ENCODE measurements around the gene ALG14. TPM values are rescaled to one million over a fixed set of nuclear protein-coding genes. Genes with fewer than 3 reads are reported as not detected.

ALG14 gene
- total and polyA plus RNA-seq, 7 donors: 0.48 to 2.7 (median 2.1) TPM

DNA sequence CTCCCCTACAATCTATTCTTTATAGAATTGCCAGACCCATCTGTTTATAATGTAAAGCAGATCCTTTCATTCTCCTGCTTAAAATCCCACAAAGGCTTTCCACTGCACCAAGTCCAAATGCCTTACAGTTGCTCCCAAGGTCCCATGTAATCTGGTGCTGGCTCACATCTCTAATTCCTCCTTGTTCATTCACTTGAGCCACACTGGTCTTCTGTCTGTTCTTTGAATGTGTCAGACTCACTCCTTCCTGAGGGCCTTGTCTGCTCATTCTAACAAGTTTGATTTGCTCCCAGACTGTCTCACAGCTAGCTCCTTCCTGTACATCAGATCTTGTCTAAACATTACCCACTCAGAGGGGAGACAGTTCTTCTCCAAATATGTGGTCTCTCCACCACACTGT is 38.9 kb downstream of the ALG14 start:
- Histone ChIP-seq H3K27me3 (ENCODE audit: insufficient read depth in 3 of 3, low read length in 2 of 3) (no peaks in the 10 kb centered on the region), H3K4me1 (no peaks in the 10 kb centered on the region), H3K9me3 (peaks cover 4% of the 10 kb centered on the region), H3K27ac (no peak overlapping the region), H3K4me3 (no peak overlapping the region), H3K36me3 (ENCODE audit: insufficient read depth in 1 of 2, low read depth in 1 of 2) (no peaks in the 10 kb centered on the region)
- ATAC-seq: no peak
- TF ChIP-seq, protein P1, sequence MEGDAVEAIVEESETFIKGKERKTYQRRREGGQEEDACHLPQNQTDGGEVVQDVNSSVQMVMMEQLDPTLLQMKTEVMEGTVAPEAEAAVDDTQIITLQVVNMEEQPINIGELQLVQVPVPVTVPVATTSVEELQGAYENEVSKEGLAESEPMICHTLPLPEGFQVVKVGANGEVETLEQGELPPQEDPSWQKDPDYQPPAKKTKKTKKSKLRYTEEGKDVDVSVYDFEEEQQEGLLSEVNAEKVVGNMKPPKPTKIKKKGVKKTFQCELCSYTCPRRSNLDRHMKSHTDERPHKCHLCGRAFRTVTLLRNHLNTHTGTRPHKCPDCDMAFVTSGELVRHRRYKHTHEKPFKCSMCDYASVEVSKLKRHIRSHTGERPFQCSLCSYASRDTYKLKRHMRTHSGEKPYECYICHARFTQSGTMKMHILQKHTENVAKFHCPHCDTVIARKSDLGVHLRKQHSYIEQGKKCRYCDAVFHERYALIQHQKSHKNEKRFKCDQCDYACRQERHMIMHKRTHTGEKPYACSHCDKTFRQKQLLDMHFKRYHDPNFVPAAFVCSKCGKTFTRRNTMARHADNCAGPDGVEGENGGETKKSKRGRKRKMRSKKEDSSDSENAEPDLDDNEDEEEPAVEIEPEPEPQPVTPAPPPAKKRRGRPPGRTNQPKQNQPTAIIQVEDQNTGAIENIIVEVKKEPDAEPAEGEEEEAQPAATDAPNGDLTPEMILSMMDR (IDR thresholded peaks at IDR 0.05): no peak
- DNase-seq: no peak
- intact Hi-C loops (cut with DNase I): loop anchor here in 1 of 2 donors (10.0 kb wide), 1 partner anchor 69 kb away; no protein-coding TSS in a partner anchor

DNA sequence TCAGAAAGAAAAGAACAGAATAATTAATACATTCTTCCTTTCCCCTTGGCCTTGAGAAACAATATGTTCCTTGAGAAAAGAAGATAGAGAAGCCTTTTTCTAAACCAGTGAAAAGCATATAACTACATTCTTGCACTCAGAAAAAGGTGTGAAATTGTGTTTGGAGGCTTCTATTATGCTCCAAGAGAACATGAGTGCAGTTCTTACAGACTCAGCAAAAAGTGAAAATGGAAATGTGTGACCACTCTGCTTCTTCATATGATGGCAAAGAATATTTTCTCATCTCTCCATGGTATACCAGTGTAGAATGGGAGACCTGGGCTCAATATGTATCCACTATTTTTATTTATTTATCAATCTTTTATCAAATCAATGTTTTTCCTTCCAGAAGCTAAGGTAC is 43.2 kb downstream of the ALG14 start:
- H3K27ac ChIP-seq: no peak overlapping the region
- peaks cover 6% of the 10 kb centered on the region for H3K9me3 ChIP-seq
- no peak overlapping the region for H3K4me3 ChIP-seq
- ATAC-seq (no peak), DNase-seq (no peak)
- TF ChIP-seq, protein P1 (IDR thresholded peaks at IDR 0.05): no peak
- H3K36me3 ChIP-seq (ENCODE audit: insufficient read depth in 1 of 2, low read depth in 1 of 2): peaks cover 8 to 18% of the 10 kb centered on the region in 2 donors
- intact Hi-C loops (cut with DNase I): no loop called here
- H3K27me3 ChIP-seq (ENCODE audit: insufficient read depth in 3 of 3, low read length in 2 of 3): no peaks in the 10 kb centered on the region
- H3K4me1 ChIP-seq: no peaks in the 10 kb centered on the region

DNA sequence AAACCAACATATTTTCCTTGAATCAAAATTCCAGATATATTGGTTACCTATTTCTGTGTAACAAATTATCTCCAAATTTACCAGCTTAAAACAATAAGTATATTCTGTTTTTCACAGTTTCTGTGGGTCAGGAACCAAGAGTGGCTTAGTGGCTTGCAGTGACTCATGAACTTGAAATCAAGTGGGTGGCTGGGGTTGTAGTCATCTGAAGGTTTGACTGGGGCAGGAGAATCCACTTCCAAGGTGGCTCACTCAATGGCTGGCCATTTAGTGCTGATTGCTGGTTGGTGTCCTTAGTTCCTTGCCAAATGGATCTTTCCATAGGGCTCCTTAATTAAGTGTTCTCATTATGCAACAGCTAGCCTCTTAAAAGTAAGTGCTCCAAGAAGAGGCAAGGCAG is 43.8 kb downstream of the ALG14 start:
- H3K27ac ChIP-seq: no peak overlapping the region
- H3K36me3 ChIP-seq (ENCODE audit: insufficient read depth in 1 of 2, low read depth in 1 of 2): peaks cover 8 to 18% of the 10 kb centered on the region in 2 donors
- H3K4me3 ChIP-seq: no peak overlapping the region
- TF ChIP-seq, protein P1 (IDR thresholded peaks at IDR 0.05): no peak
- H3K9me3 ChIP-seq: peaks cover 6% of the 10 kb centered on the region
- H3K27me3 ChIP-seq (ENCODE audit: insufficient read depth in 3 of 3, low read length in 2 of 3): no peaks in the 10 kb centered on the region
- intact Hi-C loops (cut with DNase I): no loop called here
- no peaks in the 10 kb centered on the region for H3K4me1 ChIP-seq
- no peak for ATAC-seq
- no peak for DNase-seq

DNA sequence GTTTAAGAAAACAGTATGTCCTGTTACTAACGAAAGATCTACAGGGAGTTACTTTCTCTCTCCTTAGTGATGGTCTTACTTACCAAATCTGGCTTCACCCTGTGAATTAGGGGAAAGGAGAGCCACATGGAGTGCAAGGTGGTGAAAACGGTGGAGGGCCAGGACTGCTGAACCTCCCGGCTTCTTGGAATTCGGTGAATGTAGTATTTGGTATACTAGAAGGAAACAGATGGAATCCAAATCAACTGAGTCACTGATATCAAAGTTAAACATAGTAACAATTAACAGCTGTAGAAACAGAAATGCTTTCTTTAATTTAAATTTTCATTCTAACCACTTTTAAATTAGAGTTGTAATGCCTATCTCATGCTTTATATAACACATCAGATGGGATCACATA is 45.7 kb downstream of the ALG14 start:
- intact Hi-C loops (cut with DNase I): no loop called here
- Histone ChIP-seq H3K4me3 (no peak overlapping the region), H3K36me3 (ENCODE audit: insufficient read depth in 1 of 2, low read depth in 1 of 2) (peaks cover 8 to 18% of the 10 kb centered on the region in 2 donors), H3K27ac (no peak overlapping the region), H3K4me1 (peaks cover 5% of the 10 kb centered on the region), H3K27me3 (ENCODE audit: insufficient read depth in 3 of 3, low read length in 2 of 3) (no peaks in the 10 kb centered on the region), H3K9me3 (peaks cover 6% of the 10 kb centered on the region)
- ATAC-seq (no peak), DNase-seq (no peak)
- TF ChIP-seq, protein P1 (IDR thresholded peaks at IDR 0.05): no peak
- WGBS, 3 donors: 76 to 81% (median 79%) methylated on average over 4 of the region's 4 CpGs

DNA sequence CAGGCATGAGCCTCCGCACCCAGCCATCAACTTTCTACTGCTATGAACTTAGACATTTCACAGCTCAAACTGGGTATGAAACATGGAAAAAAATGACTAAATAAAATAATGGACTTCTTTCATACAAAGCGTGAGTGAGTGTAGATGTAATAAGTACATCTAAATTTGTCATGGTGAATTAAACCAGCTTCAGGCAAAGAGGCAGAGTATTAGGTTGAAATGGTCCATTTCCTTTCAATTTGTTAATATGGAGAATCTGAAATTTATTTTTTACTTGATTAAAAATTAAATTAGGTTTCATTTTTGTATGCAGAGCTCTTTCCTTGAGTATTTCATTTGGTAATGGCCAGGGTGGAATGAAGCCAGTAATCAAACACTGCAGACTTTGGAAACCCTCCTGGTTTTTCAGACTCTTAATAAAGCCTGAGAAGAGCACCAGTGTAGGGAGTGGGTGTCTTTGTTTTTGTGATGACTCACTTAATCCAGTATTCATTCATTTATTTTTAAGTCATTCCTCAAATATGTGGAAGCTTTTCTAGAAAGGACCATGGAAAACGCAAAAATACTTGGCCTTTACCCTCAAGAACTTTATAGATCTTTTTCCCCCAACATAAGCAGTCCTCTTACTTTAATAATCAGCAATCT is 49.2 kb downstream of the ALG14 start:
- peaks cover 8 to 18% of the 10 kb centered on the region in 2 donors for H3K36me3 ChIP-seq (ENCODE audit: insufficient read depth in 1 of 2, low read depth in 1 of 2)
- peak in 2 of 4 donors; percentile 42 to 49 for ATAC-seq
- TF ChIP-seq, protein P1 (IDR thresholded peaks at IDR 0.05): no peak
- H3K9me3 ChIP-seq: no peaks in the 10 kb centered on the region
- DNase-seq: no peak
- no peak overlapping the region for H3K4me3 ChIP-seq
- H3K27me3 ChIP-seq (ENCODE audit: insufficient read depth in 3 of 3, low read length in 2 of 3): no peaks in the 10 kb centered on the region
- WGBS, 3 donors: 69 to 77% (median 71%) methylated on average over 3 of the region's 3 CpGs
- H3K4me1 ChIP-seq: peaks cover 5% of the 10 kb centered on the region
- peak overlapping the region; percentile 34 for H3K27ac ChIP-seq
- intact Hi-C loops (cut with DNase I): loop anchor here in 1 of 2 donors (2.0 kb wide), 1 partner anchor 97 kb away; the partner anchor contains the start of gene CNN3

Measured in psoas muscle (tissue), 8 donors.